Measurements from ENCODE around the gene CRTAP.

GRCh38 chr3:33131331-33132018 lies 17.7 kb downstream of the CRTAP start:
- TF ChIP-seq, protein P1, sequence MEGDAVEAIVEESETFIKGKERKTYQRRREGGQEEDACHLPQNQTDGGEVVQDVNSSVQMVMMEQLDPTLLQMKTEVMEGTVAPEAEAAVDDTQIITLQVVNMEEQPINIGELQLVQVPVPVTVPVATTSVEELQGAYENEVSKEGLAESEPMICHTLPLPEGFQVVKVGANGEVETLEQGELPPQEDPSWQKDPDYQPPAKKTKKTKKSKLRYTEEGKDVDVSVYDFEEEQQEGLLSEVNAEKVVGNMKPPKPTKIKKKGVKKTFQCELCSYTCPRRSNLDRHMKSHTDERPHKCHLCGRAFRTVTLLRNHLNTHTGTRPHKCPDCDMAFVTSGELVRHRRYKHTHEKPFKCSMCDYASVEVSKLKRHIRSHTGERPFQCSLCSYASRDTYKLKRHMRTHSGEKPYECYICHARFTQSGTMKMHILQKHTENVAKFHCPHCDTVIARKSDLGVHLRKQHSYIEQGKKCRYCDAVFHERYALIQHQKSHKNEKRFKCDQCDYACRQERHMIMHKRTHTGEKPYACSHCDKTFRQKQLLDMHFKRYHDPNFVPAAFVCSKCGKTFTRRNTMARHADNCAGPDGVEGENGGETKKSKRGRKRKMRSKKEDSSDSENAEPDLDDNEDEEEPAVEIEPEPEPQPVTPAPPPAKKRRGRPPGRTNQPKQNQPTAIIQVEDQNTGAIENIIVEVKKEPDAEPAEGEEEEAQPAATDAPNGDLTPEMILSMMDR (IDR thresholded peaks at IDR 0.05 in 8 of 11, conservative IDR thresholded peaks at IDR 0.05 in 3 of 11): peak in 10 of 11 experiments; percentile 35 to 80 (median 69)
- TF ChIP-seq POLR2A (IDR thresholded peaks at IDR 0.05): no peak
